ENCODE data around the gene TRPV4.

TRPV4 gene

DNA sequence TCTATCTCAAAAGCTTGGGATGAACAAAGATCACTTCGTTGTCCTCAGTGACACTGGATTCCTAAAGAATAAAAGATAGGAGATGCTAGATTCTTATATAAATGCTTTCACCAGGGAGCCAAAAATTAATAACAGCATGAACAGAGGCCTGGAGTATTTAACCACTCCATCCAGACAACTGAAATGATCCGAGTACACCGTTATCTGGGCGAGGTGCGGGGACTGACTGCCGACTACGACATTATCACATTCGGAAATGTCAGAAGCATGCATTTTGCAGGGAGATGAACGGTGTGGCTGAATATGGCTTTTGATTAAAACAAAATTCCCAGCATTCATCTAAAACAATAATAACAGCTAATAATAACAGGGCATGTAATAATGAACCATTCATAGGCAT lies 56.6 kb downstream of the TRPV4 start:
- no peak for DNase-seq (ENCODE audit: low read depth)
- H3K4me3 ChIP-seq (ENCODE audit: control insufficient read depth, low read depth, low read length) = no peak overlapping the region
- TF ChIP-seq, protein P1, sequence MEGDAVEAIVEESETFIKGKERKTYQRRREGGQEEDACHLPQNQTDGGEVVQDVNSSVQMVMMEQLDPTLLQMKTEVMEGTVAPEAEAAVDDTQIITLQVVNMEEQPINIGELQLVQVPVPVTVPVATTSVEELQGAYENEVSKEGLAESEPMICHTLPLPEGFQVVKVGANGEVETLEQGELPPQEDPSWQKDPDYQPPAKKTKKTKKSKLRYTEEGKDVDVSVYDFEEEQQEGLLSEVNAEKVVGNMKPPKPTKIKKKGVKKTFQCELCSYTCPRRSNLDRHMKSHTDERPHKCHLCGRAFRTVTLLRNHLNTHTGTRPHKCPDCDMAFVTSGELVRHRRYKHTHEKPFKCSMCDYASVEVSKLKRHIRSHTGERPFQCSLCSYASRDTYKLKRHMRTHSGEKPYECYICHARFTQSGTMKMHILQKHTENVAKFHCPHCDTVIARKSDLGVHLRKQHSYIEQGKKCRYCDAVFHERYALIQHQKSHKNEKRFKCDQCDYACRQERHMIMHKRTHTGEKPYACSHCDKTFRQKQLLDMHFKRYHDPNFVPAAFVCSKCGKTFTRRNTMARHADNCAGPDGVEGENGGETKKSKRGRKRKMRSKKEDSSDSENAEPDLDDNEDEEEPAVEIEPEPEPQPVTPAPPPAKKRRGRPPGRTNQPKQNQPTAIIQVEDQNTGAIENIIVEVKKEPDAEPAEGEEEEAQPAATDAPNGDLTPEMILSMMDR (conservative IDR thresholded peaks at IDR 0.05; ENCODE audit: control insufficient read depth, insufficient read depth, low read depth, low read length) = no peak

DNA sequence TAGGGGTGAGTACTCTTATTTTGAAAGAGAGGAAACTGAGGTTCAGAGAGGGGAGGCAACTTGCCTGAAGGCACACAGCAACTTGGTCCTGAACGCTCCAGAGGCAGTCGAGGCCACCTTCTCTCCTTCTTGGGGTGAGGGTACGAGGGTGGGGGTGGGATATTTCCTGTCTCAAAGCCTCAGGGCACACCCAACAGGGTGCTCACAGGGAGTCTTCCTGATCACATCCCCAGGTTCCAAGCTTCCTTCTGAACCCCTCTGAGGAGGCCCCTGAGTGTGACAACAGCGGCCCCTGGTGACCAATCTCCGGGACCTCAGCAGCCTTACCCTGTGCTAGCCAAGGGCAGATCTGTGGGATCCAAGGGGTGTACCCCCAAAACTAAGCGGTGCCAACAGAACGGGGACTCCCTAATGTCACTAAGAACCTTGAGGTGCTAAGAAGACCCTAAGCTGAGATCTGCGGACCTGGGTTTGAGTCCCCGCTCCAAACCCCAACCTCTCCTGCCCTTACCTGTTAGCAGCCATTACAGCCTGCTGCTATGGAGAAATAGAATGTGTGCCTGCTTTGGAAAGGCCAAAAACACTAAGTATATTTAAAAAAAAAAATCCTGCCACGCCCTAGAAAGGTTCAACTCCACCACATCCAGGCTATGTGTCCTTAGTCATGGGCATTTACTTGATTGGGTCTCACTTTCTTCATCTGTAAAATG lies 57.9 kb downstream of the TRPV4 start:
- TF ChIP-seq, protein P1 (conservative IDR thresholded peaks at IDR 0.05; ENCODE audit: control insufficient read depth, insufficient read depth, low read depth, low read length) = peak; percentile 95
- peak; percentile 61 for DNase-seq (ENCODE audit: low read depth)
- no peak overlapping the region for H3K4me3 ChIP-seq (ENCODE audit: control insufficient read depth, low read depth, low read length)

DNA sequence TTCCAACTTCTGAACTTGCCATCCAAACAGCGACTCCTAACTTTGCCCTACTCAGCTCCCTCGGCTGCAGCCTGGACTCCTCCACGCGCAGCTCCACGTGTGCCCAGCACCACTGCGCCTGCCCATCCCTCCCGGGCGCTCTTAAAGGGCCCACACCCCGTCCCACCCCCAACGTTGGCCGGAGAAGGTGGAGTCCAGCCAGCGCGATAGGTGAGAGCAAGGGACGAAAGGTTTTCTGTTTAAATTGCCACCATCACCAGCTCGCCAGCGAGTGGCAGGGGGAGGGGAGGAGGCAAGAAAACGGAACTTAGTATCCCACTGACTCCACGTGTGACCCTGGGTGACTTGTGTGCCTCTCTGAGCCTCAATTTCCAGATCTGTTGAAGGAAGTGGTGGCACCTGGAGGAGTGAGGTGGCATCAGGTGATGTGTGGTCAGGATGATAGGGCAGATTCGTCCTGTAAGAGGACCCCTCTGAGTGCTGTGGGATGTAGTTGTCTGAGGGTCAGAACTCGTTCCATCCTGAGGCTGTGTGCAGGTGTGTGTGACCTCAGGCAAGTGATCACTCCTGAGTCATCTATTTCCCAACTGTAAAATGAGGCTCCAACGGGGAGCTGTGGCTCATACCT lies 59.7 kb downstream of the TRPV4 start:
- no peak for DNase-seq (ENCODE audit: low read depth)
- TF ChIP-seq, protein P1 (conservative IDR thresholded peaks at IDR 0.05; ENCODE audit: control insufficient read depth, insufficient read depth, low read depth, low read length) = no peak
- H3K4me3 ChIP-seq (ENCODE audit: control insufficient read depth, low read depth, low read length) = no peak overlapping the region

DNA sequence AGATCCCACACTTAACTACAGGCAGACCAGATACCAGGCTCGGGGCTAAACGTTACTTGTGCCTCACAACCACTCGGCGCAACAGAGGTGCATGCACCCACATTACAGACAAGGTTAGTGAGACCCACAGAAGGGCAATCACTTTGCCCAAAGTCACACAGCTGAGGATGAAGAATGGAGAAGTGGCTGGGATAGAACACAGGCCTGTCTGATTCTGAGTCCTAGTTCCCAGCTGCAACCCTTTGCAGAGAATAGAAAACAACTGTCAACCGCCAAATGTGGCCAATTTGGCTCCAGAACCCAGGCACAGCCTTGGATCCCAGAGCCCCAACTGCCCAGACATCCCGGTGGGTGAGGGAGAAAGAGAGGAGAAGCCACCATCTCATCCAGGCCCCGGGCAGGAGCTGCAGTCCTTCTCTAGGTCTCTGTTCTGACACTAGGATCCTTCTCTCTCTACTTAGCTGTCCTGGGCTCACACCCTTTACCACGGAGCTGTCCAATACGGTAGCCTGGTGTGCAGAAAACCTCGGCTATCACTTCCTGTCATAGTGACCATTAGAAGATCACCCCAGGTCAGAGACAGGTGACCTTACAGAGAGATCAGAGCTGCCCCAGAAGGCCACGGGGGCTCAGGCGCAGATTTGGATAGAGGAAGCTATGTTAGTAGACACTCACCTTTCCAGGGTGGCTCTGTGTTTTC lies 60.4 kb downstream of the TRPV4 start:
- TF ChIP-seq, protein P1 (conservative IDR thresholded peaks at IDR 0.05; ENCODE audit: control insufficient read depth, insufficient read depth, low read depth, low read length) = no peak
- H3K4me3 ChIP-seq (ENCODE audit: control insufficient read depth, low read depth, low read length) = no peak overlapping the region
- no peak for DNase-seq (ENCODE audit: low read depth)

DNA sequence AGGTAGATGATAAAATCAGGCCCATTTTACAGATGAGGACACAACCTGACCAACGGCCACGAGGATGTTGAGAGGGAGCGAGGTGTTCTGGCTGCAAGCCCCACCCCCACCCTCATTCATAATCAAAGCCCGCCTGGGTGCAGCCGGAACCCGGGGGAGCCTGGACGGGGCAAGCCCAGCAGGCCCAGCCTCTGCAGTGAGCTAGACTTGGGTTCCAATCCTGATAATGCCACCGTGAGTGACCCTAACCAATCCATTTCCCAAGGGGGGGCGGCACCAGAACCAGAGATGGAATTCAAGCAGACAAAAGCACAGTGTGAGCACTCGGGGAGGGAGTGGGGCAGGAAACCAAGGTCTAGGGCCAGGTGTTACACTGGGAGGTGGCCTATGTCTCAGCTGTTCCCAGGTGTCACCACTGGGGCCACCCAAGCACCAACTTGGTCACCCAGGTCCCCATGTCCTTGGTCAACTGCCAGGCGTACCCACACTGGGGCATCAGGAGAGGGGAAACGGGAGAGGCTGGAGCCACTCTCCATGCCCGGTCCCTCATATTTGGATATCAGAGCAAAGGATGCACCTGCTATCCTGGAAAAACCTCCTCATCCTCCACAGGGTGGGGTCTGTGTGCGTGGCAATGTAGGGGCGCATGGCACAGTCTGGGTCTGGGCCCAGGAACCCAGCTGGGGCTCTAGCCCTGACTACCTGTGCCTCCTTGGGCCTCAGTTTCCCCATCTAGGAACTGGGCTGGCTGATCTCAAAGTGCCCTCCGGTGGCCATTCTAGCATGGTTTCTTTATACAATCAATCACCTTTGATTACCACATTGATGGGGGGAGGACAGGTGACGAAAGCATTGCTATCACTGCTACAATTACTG lies 61.2 kb downstream of the TRPV4 start:
- TF ChIP-seq, protein P1 (conservative IDR thresholded peaks at IDR 0.05; ENCODE audit: control insufficient read depth, insufficient read depth, low read depth, low read length) = no peak
- no peak overlapping the region for H3K4me3 ChIP-seq (ENCODE audit: control insufficient read depth, low read depth, low read length)

More for the DNA sequence above, 61.2 kb downstream of the TRPV4 start:
- DNase-seq (ENCODE audit: low read depth) = no peak
